Uterus (tissue), 2 donors: Measurements from ENCODE around the gene ADIPOQ.

Source experiments
- CTCF ChIP-seq, 4 experiments: fragments of 200-600 bp in 2 of 4; fragments of 450-650 bp in 2 of 4; sonication (generic) in 2 of 4; IDR thresholded peaks; one replicate each; pipeline ENCODE4 v1.5.1; 2016 to 2019; ENCODE audit warnings: antibody characterized with exemption in 4 of 4, mild to moderate bottlenecking in 2 of 4, moderate library complexity in 1 of 4
- POLR2A ChIP-seq, 2 donors: fragments of 450-650 bp; IDR thresholded peaks; one replicate each; pipeline ENCODE4 v1.6.1; 2016; ENCODE audit warnings: antibody characterized with exemption in 2 of 2, mild to moderate bottlenecking in 1 of 2, moderate library complexity in 1 of 2

GRCh38 chr3:186843039-186843432, 526 bp downstream of the ADIPOQ start:
- TF ChIP-seq POLR2A (IDR thresholded peaks at IDR 0.05): no peak
- no peak for TF ChIP-seq CTCF (IDR thresholded peaks at IDR 0.05)
